Dermis blood vessel endothelial cell (primary cell): ENCODE data around the gene BRCA2. TPM values are rescaled to one million over a fixed set of nuclear protein-coding genes. Genes with fewer than 3 reads are reported as not detected.
"Not testable (repeated sequence)": the region's sequence is repeated elsewhere in the genome, so short reads cannot be mapped to it uniquely, and the experiment has no call there.

Source experiments
- DNase-seq: peaks from one replicate; pipeline ENCODE4 v3.0.0; 2010
- total RNA-seq: library from RNA; depleted of rRNA; stranded (reverse); fragments of >200 nt; gene quantifications from 2 replicates; pipeline ENCODE4 v1.2.3, GENCODE V29; 2014

BRCA2 gene
- total RNA-seq, 1 donor from 2014 or later: 4.6 TPM

- peak; percentile 64 for DNase-seq
Observed at GRCh38 chr13:32314271-32315237, 754 bp upstream of the BRCA2 start.

- no peak for DNase-seq
Observed at GRCh38 chr13:32316028-32316339, 676 bp downstream of the BRCA2 start.

- DNase-seq: peak; percentile 3
Observed at GRCh38 chr13:32316501-32316900, 1.2 kb downstream of the BRCA2 start.

- DNase-seq: peak; percentile 7
Observed at GRCh38 chr13:32317716-32318465, 2.6 kb downstream of the BRCA2 start.

- DNase-seq: no peak
Observed at GRCh38 chr13:32320528-32320927, 5.2 kb downstream of the BRCA2 start.

GRCh38 chr13:32323912-32324311, 8.6 kb downstream of the BRCA2 start:
- peak; percentile 46 for DNase-seq

GRCh38 chr13:32330441-32330840, 15.1 kb downstream of the BRCA2 start:
- DNase-seq: peak; percentile 11

GRCh38 chr13:32334671-32335070, 19.4 kb downstream of the BRCA2 start:
- DNase-seq: no peak

GRCh38 chr13:32340914-32341313, 25.6 kb downstream of the BRCA2 start:
- no peak for DNase-seq

GRCh38 chr13:32347651-32348050, 32.3 kb downstream of the BRCA2 start:
- no peak for DNase-seq

- not testable (repeated sequence) for DNase-seq
Observed at GRCh38 chr13:32350839-32351441, 35.6 kb downstream of the BRCA2 start.

GRCh38 chr13:32354040-32354439, 38.7 kb downstream of the BRCA2 start:
- DNase-seq: no peak

- not testable (repeated sequence) for DNase-seq
Observed at GRCh38 chr13:32355935-32356334, 40.6 kb downstream of the BRCA2 start.

GRCh38 chr13:32362574-32362973, 47.3 kb downstream of the BRCA2 start:
- no peak for DNase-seq

- no peak for DNase-seq
Observed at GRCh38 chr13:32370805-32371204, 55.5 kb downstream of the BRCA2 start.

- no peak for DNase-seq
Observed at GRCh38 chr13:32376642-32377415, 61.5 kb downstream of the BRCA2 start.

- DNase-seq: no peak
Observed at GRCh38 chr13:32378012-32378411, 62.7 kb downstream of the BRCA2 start.

GRCh38 chr13:32381539-32381938, 66.2 kb downstream of the BRCA2 start:
- peak; percentile 12 for DNase-seq

- DNase-seq: no peak
Observed at GRCh38 chr13:32383836-32384618, 68.7 kb downstream of the BRCA2 start.

- DNase-seq: no peak
Observed at GRCh38 chr13:32384702-32385101, 69.4 kb downstream of the BRCA2 start.

GRCh38 chr13:32385410-32385809, 70.1 kb downstream of the BRCA2 start:
- DNase-seq: no peak

- no peak for DNase-seq
Observed at GRCh38 chr13:32390048-32390447, 74.7 kb downstream of the BRCA2 start.
